Naive thymus-derived CD8-positive, alpha-beta T cell (primary cell): ENCODE results near the gene HSPB9. TPM values are rescaled to one million over a fixed set of nuclear protein-coding genes. Genes with fewer than 3 reads are reported as not detected.
A peak's percentile ranks its signal among the peaks of the same experiment; 100 is the strongest.

ENCODE experiments used
- ATAC-seq, 2 donors: fragments of 150-1000 bp; cut with Tn5 transposase in 1 of 2; sonication (Bioruptor Pico), chemical (Tn5 transposase) in 1 of 2; 1 replicate in 1 of 2; 2 replicates in 1 of 2; pipeline ENCODE4 v1.10.0; 2021; ENCODE audit warnings: mild to moderate bottlenecking in 2 of 2, moderate library complexity in 2 of 2
- POLR2A ChIA-PET: fragments of 350-600 bp; sonication (Branson Sonifier 250); formaldehyde crosslinking; loops from one replicate; lab custom pipeline; 2021; ENCODE audit warnings: antibody characterized with exemption; lab: Charles Lee
- DNase-seq, 10 donors: peaks; one replicate each; pipeline versions ENCODE4 v3.0.0 to v3.0.0-alpha.2; 2020 to 2022
- H3K27ac Mint-ChIP-seq, 10 donors: one replicate each; pipeline ENCODE4 v1.8.0; 2020 to 2022; ENCODE audit warnings: mild to moderate bottlenecking in 10 of 10, mixed read lengths in 10 of 10, moderate library complexity in 4 of 10, inconsistent platforms in 1 of 10
- H3K27me3 Mint-ChIP-seq, 5 donors: one replicate each; pipeline ENCODE4 v1.8.0; 2021 to 2022; ENCODE audit warnings: mixed read lengths in 5 of 5
- H3K36me3 Mint-ChIP-seq, 3 donors: one replicate each; pipeline ENCODE4 v1.8.0; 2020 to 2022; ENCODE audit warnings: mixed read lengths in 3 of 3, mild to moderate bottlenecking in 2 of 3, inconsistent platforms in 1 of 3
- H3K4me1 Mint-ChIP-seq, 4 donors: one replicate each; pipeline ENCODE4 v1.8.0; 2021 to 2022; ENCODE audit warnings: mixed read lengths in 4 of 4
- H3K4me3 Mint-ChIP-seq, 10 donors: one replicate each; pipeline ENCODE4 v1.8.0; 2020 to 2022; ENCODE audit warnings: mild to moderate bottlenecking in 10 of 10, mixed read lengths in 10 of 10, moderate library complexity in 6 of 10, inconsistent platforms in 1 of 10
- H3K9me3 Mint-ChIP-seq, 9 donors: one replicate each; pipeline ENCODE4 v1.8.0; 2020 to 2022; ENCODE audit warnings: mixed read lengths in 9 of 9, mild to moderate bottlenecking in 3 of 9, inconsistent platforms in 1 of 9, moderate library complexity in 1 of 9
- polyA plus RNA-seq, 3 donors: library from polyadenylated mRNA; unstranded; fragments of 300-500 nt; fragmentation: Illumina TruSeq; gene quantifications; one replicate each; pipeline ENCODE4 v1.2.3, GENCODE V29; 2021
- total RNA-seq, 8 experiments: library from RNA in 2 of 8; stranded (reverse) in 2 of 8; gene quantifications; one replicate each; pipeline ENCODE4 v1.2.3 and lab custom pipeline; 2021 to 2026

The HSPB9 gene, protein sequence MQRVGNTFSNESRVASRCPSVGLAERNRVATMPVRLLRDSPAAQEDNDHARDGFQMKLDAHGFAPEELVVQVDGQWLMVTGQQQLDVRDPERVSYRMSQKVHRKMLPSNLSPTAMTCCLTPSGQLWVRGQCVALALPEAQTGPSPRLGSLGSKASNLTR
- total RNA-seq (not detected), polyA plus RNA-seq (not detected), total RNA-seq (lab: John Stamatoyannopoulos, UW) (0 to 0.09 (median 0) reads per million in 6 experiments)

GRCh38 chr17:42122371-42123303, at the start of gene HSPB9:
Gene HSPB9, plus strand, starts transcription at chr17:42122804. Its CDS starts 47 bp downstream, at chr17:42122851.
- no peak for ATAC-seq
- DNase-seq: no peak
- peak within 1 kb of the TSS in 6 of 10 donors; percentile 37 to 76 (median 61) for H3K27ac Mint-ChIP-seq
- H3K9me3 Mint-ChIP-seq: no peaks in the 10 kb centered on the region
- POLR2A ChIA-PET: interaction anchor here (1.2 to 3.7 kb wide), 3 partner anchors 11 to 157 kb away, joined by 3 to 28 read pairs (median 24); partner anchors contain the start of genes CNP, DHX58 and DNAJC7
- no peaks in the 10 kb centered on the region for H3K27me3 Mint-ChIP-seq
- H3K4me3 Mint-ChIP-seq: peak within 1 kb of the TSS; percentile 65 to 85 (median 72)
- peaks cover 6 to 25% (median 20%) of the 10 kb centered on the region in 4 donors for H3K4me1 Mint-ChIP-seq
- peaks cover 0 to 37% (median 7%) of the 10 kb centered on the region in 3 donors for H3K36me3 Mint-ChIP-seq

- Mint-ChIP-seq H3K4me1 (peaks cover 5 to 21% (median 8%) of the 10 kb centered on the region in 4 donors), H3K36me3 (no peaks in the 10 kb centered on the region), H3K9me3 (no peaks in the 10 kb centered on the region), H3K27ac (no peak overlapping the region), H3K4me3 (no peak overlapping the region), H3K27me3 (peaks cover 1 to 18% (median 7%) of the 10 kb centered on the region in 5 donors)
- DNase-seq (no peak), ATAC-seq (no peak)
- POLR2A ChIA-PET: no interaction called here
Observed at GRCh38 chr17:42075789-42076188, 46.8 kb upstream of the HSPB9 start.

DNA sequence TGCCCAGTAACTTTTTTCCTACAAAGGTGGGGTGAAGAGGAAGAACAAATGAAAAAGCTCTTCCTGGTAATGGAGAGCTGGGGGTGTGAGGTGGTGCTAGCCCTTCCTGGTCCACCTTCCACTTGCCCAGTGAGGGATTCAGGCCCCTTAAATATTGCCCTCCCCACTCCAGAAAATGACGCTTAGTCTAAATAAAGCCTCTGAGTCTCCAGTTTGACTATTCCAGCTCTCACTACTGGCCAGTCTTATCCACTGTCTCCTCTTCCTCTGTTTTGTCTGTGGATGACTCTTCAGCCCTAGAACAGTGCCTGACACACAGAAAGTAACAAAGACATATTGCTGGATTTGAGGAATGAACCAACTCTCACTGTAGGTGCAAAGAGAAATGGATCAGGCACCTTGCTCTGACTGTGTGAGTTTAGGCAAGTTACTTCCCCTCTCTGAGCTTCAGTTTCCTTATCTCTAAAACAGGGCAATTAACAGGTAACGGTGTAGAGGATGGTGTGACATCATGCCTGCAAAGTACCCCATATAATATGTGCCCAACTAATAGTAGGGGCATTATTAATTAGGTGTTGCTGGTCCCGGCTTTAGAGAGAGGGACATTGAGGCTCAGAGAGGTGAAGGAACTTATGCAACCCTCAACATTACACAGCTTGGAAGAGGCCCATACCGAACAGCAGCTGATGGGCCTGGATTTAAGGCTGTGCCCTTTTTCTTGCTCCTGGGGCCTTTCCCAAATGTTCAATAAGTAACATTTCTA, 45.6 kb upstream of the HSPB9 start:
- DNase-seq (no peak), ATAC-seq (no peak)
- peak overlapping the region in 1 of 10 donors; percentile 77 for H3K27ac Mint-ChIP-seq
- no peaks in the 10 kb centered on the region for H3K36me3 Mint-ChIP-seq
- H3K4me1 Mint-ChIP-seq: peaks cover 2 to 14% (median 5%) of the 10 kb centered on the region in 4 donors
- H3K4me3 Mint-ChIP-seq: no peak overlapping the region
- H3K9me3 Mint-ChIP-seq: no peaks in the 10 kb centered on the region
- POLR2A ChIA-PET: no interaction called here
- peaks cover 1 to 18% (median 6%) of the 10 kb centered on the region in 5 donors for H3K27me3 Mint-ChIP-seq

GRCh38 chr17:42077755-42078154, 44.8 kb upstream of the HSPB9 start:
- no peaks in the 10 kb centered on the region for H3K36me3 Mint-ChIP-seq
- no peak overlapping the region for H3K4me3 Mint-ChIP-seq
- no peak overlapping the region for H3K27ac Mint-ChIP-seq
- ATAC-seq (no peak), DNase-seq (no peak)
- H3K27me3 Mint-ChIP-seq: peaks cover 1 to 17% (median 5%) of the 10 kb centered on the region in 5 donors
- H3K4me1 Mint-ChIP-seq: peaks cover 1 to 12% (median 3%) of the 10 kb centered on the region in 4 donors
- no peaks in the 10 kb centered on the region for H3K9me3 Mint-ChIP-seq
- POLR2A ChIA-PET: no interaction called here

- H3K4me3 Mint-ChIP-seq: no peak overlapping the region
- ATAC-seq (no peak), DNase-seq (no peak)
- H3K27me3 Mint-ChIP-seq: peaks cover 0 to 10% (median 3%) of the 10 kb centered on the region in 5 donors
- no peaks in the 10 kb centered on the region for H3K9me3 Mint-ChIP-seq
- peaks cover 0 to 4% (median 0%) of the 10 kb centered on the region in 4 donors for H3K4me1 Mint-ChIP-seq
- no peaks in the 10 kb centered on the region for H3K36me3 Mint-ChIP-seq
- no peak overlapping the region for H3K27ac Mint-ChIP-seq
- POLR2A ChIA-PET: interaction anchor here (0.7 kb wide), 1 partner anchor 39 kb away, joined by 3 read pairs; no protein-coding TSS in a partner anchor
Observed at GRCh38 chr17:42078396-42079043, 44.1 kb upstream of the HSPB9 start.

DNA sequence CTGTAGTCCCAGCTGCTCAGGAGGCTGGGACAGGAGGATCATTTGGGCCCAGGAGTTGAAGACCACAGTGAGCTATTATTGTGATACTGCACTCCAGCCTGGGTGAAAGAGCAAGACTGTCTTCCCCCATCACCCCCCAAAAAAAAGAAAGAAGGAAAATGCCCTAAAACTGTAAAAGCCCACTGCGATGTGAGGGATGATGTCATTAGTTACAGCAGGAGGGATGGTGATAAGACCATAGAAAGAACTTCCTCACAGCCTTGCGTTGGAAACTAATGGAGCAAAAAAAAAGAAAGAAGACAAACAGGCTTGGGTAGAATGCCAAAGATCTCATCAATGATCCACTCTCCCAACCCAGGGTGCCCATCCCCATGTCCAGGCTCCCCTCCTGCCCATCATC, 43.1 kb upstream of the HSPB9 start:
- H3K9me3 Mint-ChIP-seq: no peaks in the 10 kb centered on the region
- H3K36me3 Mint-ChIP-seq: no peaks in the 10 kb centered on the region
- DNase-seq: no peak
- no peaks in the 10 kb centered on the region for H3K4me1 Mint-ChIP-seq
- H3K4me3 Mint-ChIP-seq: no peak overlapping the region
- no peaks in the 10 kb centered on the region for H3K27me3 Mint-ChIP-seq
- no peak for ATAC-seq
- POLR2A ChIA-PET: interaction anchor here (0.6 to 0.7 kb wide), 2 partner anchors 38 to 575 kb away, joined by 3 read pairs; no protein-coding TSS in a partner anchor
- no peak overlapping the region for H3K27ac Mint-ChIP-seq

DNA sequence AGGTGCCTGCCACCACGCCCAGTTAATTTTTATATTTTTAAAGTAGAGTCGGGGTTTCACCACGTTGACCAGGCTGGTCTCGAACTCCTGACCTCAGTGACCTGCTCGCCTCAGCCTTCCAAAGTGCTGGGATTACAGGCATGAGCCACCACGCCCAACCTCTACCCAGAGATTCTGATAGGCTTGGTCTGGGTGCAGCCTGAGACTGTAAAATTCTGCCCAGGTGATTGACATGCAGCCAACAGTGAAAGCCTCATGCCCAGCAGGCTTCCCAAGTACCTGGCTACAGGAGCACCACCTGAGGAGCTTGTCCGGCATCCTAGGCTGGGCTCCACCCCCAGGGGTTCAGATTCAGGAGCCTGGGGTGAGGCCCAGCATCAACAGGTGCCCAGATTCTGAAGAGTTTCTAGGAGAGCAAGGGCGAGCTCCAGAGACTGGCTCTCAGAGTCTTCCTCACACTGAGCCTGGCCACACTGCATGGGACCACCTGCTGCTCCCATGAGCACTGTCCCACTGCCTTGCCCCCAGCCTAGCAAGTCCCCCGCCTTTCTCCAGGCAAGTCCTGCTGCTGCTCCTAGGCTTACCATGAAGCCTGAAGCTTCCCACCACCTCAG, 41.0 kb upstream of the HSPB9 start:
- ATAC-seq (no peak), DNase-seq (no peak)
- H3K27me3 Mint-ChIP-seq: no peaks in the 10 kb centered on the region
- H3K27ac Mint-ChIP-seq: no peak overlapping the region
- H3K4me3 Mint-ChIP-seq: no peak overlapping the region
- no peaks in the 10 kb centered on the region for H3K9me3 Mint-ChIP-seq
- POLR2A ChIA-PET: no interaction called here
- no peaks in the 10 kb centered on the region for H3K36me3 Mint-ChIP-seq
- no peaks in the 10 kb centered on the region for H3K4me1 Mint-ChIP-seq

- peak overlapping the region in 1 of 10 donors; percentile 55 for H3K27ac Mint-ChIP-seq
- DNase-seq (no peak), ATAC-seq (no peak)
- H3K4me3 Mint-ChIP-seq: no peak overlapping the region
- H3K9me3 Mint-ChIP-seq: no peaks in the 10 kb centered on the region
- no peaks in the 10 kb centered on the region for H3K4me1 Mint-ChIP-seq
- peaks cover 0 to 4% (median 0%) of the 10 kb centered on the region in 5 donors for H3K27me3 Mint-ChIP-seq
- POLR2A ChIA-PET: no interaction called here
- no peaks in the 10 kb centered on the region for H3K36me3 Mint-ChIP-seq
Observed at GRCh38 chr17:42087042-42087701, 35.4 kb upstream of the HSPB9 start.

- H3K4me3 Mint-ChIP-seq: no peak overlapping the region
- POLR2A ChIA-PET: no interaction called here
- DNase-seq (no peak), ATAC-seq (no peak)
- no peaks in the 10 kb centered on the region for H3K36me3 Mint-ChIP-seq
- peaks cover 0 to 4% (median 0%) of the 10 kb centered on the region in 5 donors for H3K27me3 Mint-ChIP-seq
- peak overlapping the region in 1 of 10 donors; percentile 55 for H3K27ac Mint-ChIP-seq
- no peaks in the 10 kb centered on the region for H3K9me3 Mint-ChIP-seq
- H3K4me1 Mint-ChIP-seq: no peaks in the 10 kb centered on the region
Observed at GRCh38 chr17:42087736-42088705, 34.6 kb upstream of the HSPB9 start.

- Mint-ChIP-seq H3K27me3 (peaks cover 0 to 4% (median 2%) of the 10 kb centered on the region in 5 donors), H3K36me3 (no peaks in the 10 kb centered on the region), H3K27ac (no peak overlapping the region), H3K9me3 (no peaks in the 10 kb centered on the region), H3K4me1 (no peaks in the 10 kb centered on the region), H3K4me3 (no peak overlapping the region)
- POLR2A ChIA-PET: no interaction called here
- no peak for DNase-seq
- ATAC-seq: no peak
Observed at GRCh38 chr17:42088736-42089135, 33.9 kb upstream of the HSPB9 start.
